GM12878 (cell line): ENCODE results near the gene PARP6. TPM values are rescaled to one million over a fixed set of nuclear protein-coding genes. Genes with fewer than 3 reads are reported as not detected.

Experiments used
- polyA plus RNA-seq, 11 experiments: library from polyadenylated mRNA; depleted of rRNA in 4 of 11; unstranded in 6 of 11; stranded (reverse) in 5 of 11; fragments of >200 nt; fragmentation: Nextera tagmentation in 4 of 11; fragmentation: Illumina TruSeq in 1 of 11; extraction: Ambion mirVana in 4 of 11; extraction: Trizol in 1 of 11; gene quantifications; 1 replicate in 1 of 11; 2 replicates in 10 of 11; pipeline versions ENCODE4 v1.2.1 to v1.2.3, GENCODE V29; 2011 to 2016; ENCODE audit warnings: inconsistent platforms in 2 of 11, missing spikeins in 2 of 11, low read depth in 1 of 11
- total RNA-seq, 4 experiments: library from RNA; depleted of rRNA in 3 of 4; stranded (reverse); fragments of >200 nt in 3 of 4; fragmentation: Illumina TruSeq in 1 of 4; extraction: Trizol in 1 of 4; gene quantifications; 2 replicates each; pipeline versions ENCODE4 v1.2.1 to v1.2.3, GENCODE V29; 2013 to 2021

Gene PARP6
- total and polyA plus RNA-seq, 10 of the 15 experiments (the other 5 are each of a cell fraction or from before 2014, with no cell fraction given) = 14.3 to 73.5 (median 26.9) TPM

Other genes starting within 250 kb of the PARP6 start
Only the 7 nearest of the 8 such genes appear.
- 17.8 and 20.2 TPM in 2 replicates for gene MYO9A, start 154.4 kb downstream of the PARP6 start, total RNA-seq (2014; rRNA removed)
- gene MYO9A, start 154.4 kb downstream of the PARP6 start, total RNA-seq (2014; rRNA removed; fragmentation: Illumina TruSeq; extraction: Trizol) = 25.3 and 28.3 TPM in 2 replicates
- 18.7 and 23.3 TPM in 2 replicates for gene MYO9A, start 154.4 kb downstream of the PARP6 start, total RNA-seq (2021)
- gene MYO9A, start 154.4 kb downstream of the PARP6 start, polyA plus RNA-seq (2011; rRNA removed) = 17.0 and 17.3 TPM in 2 replicates
- gene MYO9A, start 154.4 kb downstream of the PARP6 start, polyA plus RNA-seq (2014; fragmentation: Illumina TruSeq; extraction: Trizol) = 11.7 and 13.7 TPM in 2 replicates
- 1 to 10 TPM; 3.3 to 5.9 TPM for gene MYO9A, start 154.4 kb downstream of the PARP6 start, polyA plus RNA-seq (2014; fragmentation: Nextera tagmentation; extraction: Ambion mirVana)
- gene MYO9A, start 154.4 kb downstream of the PARP6 start, polyA plus RNA-seq (2014; rRNA removed) = 6.5 and 8.3 TPM in 2 replicates
- gene MYO9A, start 154.4 kb downstream of the PARP6 start, polyA plus RNA-seq (2016; fragmentation: Nextera tagmentation; extraction: Ambion mirVana) = 10 to 100 TPM; 10.6 to 12.7 TPM
- gene SENP8, start 154.2 kb downstream of the PARP6 start, total RNA-seq (2014; rRNA removed) = 1.5 and 2.0 TPM in 2 replicates
- gene SENP8, start 154.2 kb downstream of the PARP6 start, total RNA-seq (2014; rRNA removed; fragmentation: Illumina TruSeq; extraction: Trizol) = 1.3 TPM in 2 replicates
- 1.8 and 2.4 TPM in 2 replicates for gene SENP8, start 154.2 kb downstream of the PARP6 start, total RNA-seq (2021)
- gene SENP8, start 154.2 kb downstream of the PARP6 start, polyA plus RNA-seq (2011; rRNA removed) = 5.2 and 5.6 TPM in 2 replicates
- 2.1 and 2.2 TPM in 2 replicates for gene SENP8, start 154.2 kb downstream of the PARP6 start, polyA plus RNA-seq (2014; fragmentation: Illumina TruSeq; extraction: Trizol)
- gene SENP8, start 154.2 kb downstream of the PARP6 start, polyA plus RNA-seq (2014; fragmentation: Nextera tagmentation; extraction: Ambion mirVana) = 1 to 10 TPM; 2.2 to 4.0 TPM
- 0.87 and 1.3 TPM in 2 replicates for gene SENP8, start 154.2 kb downstream of the PARP6 start, polyA plus RNA-seq (2014; rRNA removed)
- gene SENP8, start 154.2 kb downstream of the PARP6 start, polyA plus RNA-seq (2016; fragmentation: Nextera tagmentation; extraction: Ambion mirVana) = 1 to 10 TPM; 3.7 to 4.2 TPM
- gene GRAMD2A, start 74.8 kb downstream of the PARP6 start, total RNA-seq (2014; rRNA removed) = not detected in 2 replicates
- not detected in 2 replicates for gene GRAMD2A, start 74.8 kb downstream of the PARP6 start, total RNA-seq (2014; rRNA removed; fragmentation: Illumina TruSeq; extraction: Trizol)
- gene GRAMD2A, start 74.8 kb downstream of the PARP6 start, total RNA-seq (2021) = not detected in 2 replicates
- gene GRAMD2A, start 74.8 kb downstream of the PARP6 start, polyA plus RNA-seq (2011; rRNA removed) = not detected in 2 replicates
- not detected in 2 replicates for gene GRAMD2A, start 74.8 kb downstream of the PARP6 start, polyA plus RNA-seq (2014; fragmentation: Illumina TruSeq; extraction: Trizol)
- gene GRAMD2A, start 74.8 kb downstream of the PARP6 start, polyA plus RNA-seq (2014; fragmentation: Nextera tagmentation; extraction: Ambion mirVana) = under 1 TPM in 1 of 2 experiments, not detected in 1; 0.02 TPM
- gene GRAMD2A, start 74.8 kb downstream of the PARP6 start, polyA plus RNA-seq (2014; rRNA removed) = not detected in 2 replicates
- gene GRAMD2A, start 74.8 kb downstream of the PARP6 start, polyA plus RNA-seq (2016; fragmentation: Nextera tagmentation; extraction: Ambion mirVana) = under 1 TPM in 1 of 2 experiments, not detected in 1; 0.35 TPM
- 1,257 and 1,302 TPM in 2 replicates for gene PKM, start 41.4 kb downstream of the PARP6 start, total RNA-seq (2014; rRNA removed)
- 912 and 984 TPM in 2 replicates for gene PKM, start 41.4 kb downstream of the PARP6 start, total RNA-seq (2014; rRNA removed; fragmentation: Illumina TruSeq; extraction: Trizol)
- 1,487 and 1,505 TPM in 2 replicates for gene PKM, start 41.4 kb downstream of the PARP6 start, total RNA-seq (2021)
- 2,011 and 2,640 TPM in 2 replicates for gene PKM, start 41.4 kb downstream of the PARP6 start, polyA plus RNA-seq (2011; rRNA removed)
- 1,523 and 1,631 TPM in 2 replicates for gene PKM, start 41.4 kb downstream of the PARP6 start, polyA plus RNA-seq (2014; fragmentation: Illumina TruSeq; extraction: Trizol)
- 100 to 1,000 TPM; 491 to 500 TPM for gene PKM, start 41.4 kb downstream of the PARP6 start, polyA plus RNA-seq (2014; fragmentation: Nextera tagmentation; extraction: Ambion mirVana)
- gene PKM, start 41.4 kb downstream of the PARP6 start, polyA plus RNA-seq (2014; rRNA removed) = 1,361 and 1,456 TPM in 2 replicates
- gene PKM, start 41.4 kb downstream of the PARP6 start, polyA plus RNA-seq (2016; fragmentation: Nextera tagmentation; extraction: Ambion mirVana) = 1,000 to 10,000 TPM; 1,696 to 1,742 TPM
- gene CELF6, start 47.6 kb upstream of the PARP6 start, total RNA-seq (2014; rRNA removed) = 0.23 and 0.44 TPM in 2 replicates
- 0.31 and 0.32 TPM in 2 replicates for gene CELF6, start 47.6 kb upstream of the PARP6 start, total RNA-seq (2014; rRNA removed; fragmentation: Illumina TruSeq; extraction: Trizol)
- gene CELF6, start 47.6 kb upstream of the PARP6 start, total RNA-seq (2021) = 0.24 TPM in 1 of 2 replicates, not detected in the other
- gene CELF6, start 47.6 kb upstream of the PARP6 start, polyA plus RNA-seq (2011; rRNA removed) = 0.39 and 0.54 TPM in 2 replicates
- 0.25 and 0.46 TPM in 2 replicates for gene CELF6, start 47.6 kb upstream of the PARP6 start, polyA plus RNA-seq (2014; fragmentation: Illumina TruSeq; extraction: Trizol)
- gene CELF6, start 47.6 kb upstream of the PARP6 start, polyA plus RNA-seq (2014; fragmentation: Nextera tagmentation; extraction: Ambion mirVana) = under 1 TPM; 0.18 to 0.20 TPM
- gene CELF6, start 47.6 kb upstream of the PARP6 start, polyA plus RNA-seq (2014; rRNA removed) = 0.27 and 0.33 TPM in 2 replicates
- under 1 TPM; 0.06 to 0.17 TPM for gene CELF6, start 47.6 kb upstream of the PARP6 start, polyA plus RNA-seq (2016; fragmentation: Nextera tagmentation; extraction: Ambion mirVana)
- gene HEXA, start 103.5 kb upstream of the PARP6 start, total RNA-seq (2014; rRNA removed) = 61.2 and 64.8 TPM in 2 replicates
- gene HEXA, start 103.5 kb upstream of the PARP6 start, total RNA-seq (2014; rRNA removed; fragmentation: Illumina TruSeq; extraction: Trizol) = 56.1 and 59.5 TPM in 2 replicates
- gene HEXA, start 103.5 kb upstream of the PARP6 start, total RNA-seq (2021) = 77.4 and 83.4 TPM in 2 replicates
- 112 and 151 TPM in 2 replicates for gene HEXA, start 103.5 kb upstream of the PARP6 start, polyA plus RNA-seq (2011; rRNA removed)
- gene HEXA, start 103.5 kb upstream of the PARP6 start, polyA plus RNA-seq (2014; fragmentation: Illumina TruSeq; extraction: Trizol) = 59.3 and 61.9 TPM in 2 replicates
- 10 to 100 TPM; 24.5 to 38.5 TPM for gene HEXA, start 103.5 kb upstream of the PARP6 start, polyA plus RNA-seq (2014; fragmentation: Nextera tagmentation; extraction: Ambion mirVana)
- gene HEXA, start 103.5 kb upstream of the PARP6 start, polyA plus RNA-seq (2014; rRNA removed) = 82.6 and 87.5 TPM in 2 replicates
- gene HEXA, start 103.5 kb upstream of the PARP6 start, polyA plus RNA-seq (2016; fragmentation: Nextera tagmentation; extraction: Ambion mirVana) = 100 to 1,000 TPM in 1 of 2 experiments, 10 to 100 TPM in 1; 97.2 to 102 TPM
- gene TMEM202, start 125.8 kb upstream of the PARP6 start, total RNA-seq (2014; rRNA removed) = not detected in 2 replicates
- gene TMEM202, start 125.8 kb upstream of the PARP6 start, total RNA-seq (2014; rRNA removed; fragmentation: Illumina TruSeq; extraction: Trizol) = not detected in 2 replicates
- not detected in 2 replicates for gene TMEM202, start 125.8 kb upstream of the PARP6 start, total RNA-seq (2021)
- not detected in 2 replicates for gene TMEM202, start 125.8 kb upstream of the PARP6 start, polyA plus RNA-seq (2011; rRNA removed)
- not detected in 2 replicates for gene TMEM202, start 125.8 kb upstream of the PARP6 start, polyA plus RNA-seq (2014; fragmentation: Illumina TruSeq; extraction: Trizol)
- not detected for gene TMEM202, start 125.8 kb upstream of the PARP6 start, polyA plus RNA-seq (2014; fragmentation: Nextera tagmentation; extraction: Ambion mirVana)
- not detected in 2 replicates for gene TMEM202, start 125.8 kb upstream of the PARP6 start, polyA plus RNA-seq (2014; rRNA removed)
- gene TMEM202, start 125.8 kb upstream of the PARP6 start, polyA plus RNA-seq (2016; fragmentation: Nextera tagmentation; extraction: Ambion mirVana) = not detected